Stimulated activated naive CD8-positive, alpha-beta T cell treated with anti-CD3 and anti-CD28 coated beads, Interleukin-15, Interleukin-2, amounts not matched to agents 100 ng/mL and 50 ng/mL, for 24 hours (primary cell): Measurements from ENCODE around the gene NGB.

Experiments
- H3K27ac Mint-ChIP-seq: one replicate; pipeline ENCODE4 v1.8.0; 2021; ENCODE audit warnings: mild to moderate bottlenecking, mixed read lengths
- H3K27me3 Mint-ChIP-seq: one replicate; pipeline ENCODE4 v1.8.0; 2021; ENCODE audit warnings: mixed read lengths
- H3K36me3 Mint-ChIP-seq: one replicate; pipeline ENCODE4 v1.8.0; 2021; ENCODE audit warnings: low read depth, mixed read lengths
- H3K4me1 Mint-ChIP-seq: one replicate; pipeline ENCODE4 v1.8.0; 2021; ENCODE audit warnings: low read depth, mixed read lengths
- H3K4me3 Mint-ChIP-seq: one replicate; pipeline ENCODE4 v1.8.0; 2021; ENCODE audit warnings: mild to moderate bottlenecking, mixed read lengths
- H3K9me3 Mint-ChIP-seq: one replicate; pipeline ENCODE4 v1.8.0; 2021; ENCODE audit warnings: mixed read lengths

NGB gene

GRCh38 chr14:77220246-77221017 lies 50.6 kb downstream of the NGB start:
- no peaks in the 10 kb centered on the region for H3K4me1 Mint-ChIP-seq
- no peak overlapping the region for H3K4me3 Mint-ChIP-seq
- H3K9me3 Mint-ChIP-seq, result no peaks in the 10 kb centered on the region
- H3K36me3 Mint-ChIP-seq, result no peaks in the 10 kb centered on the region
- no peak overlapping the region for H3K27ac Mint-ChIP-seq
- peaks cover 12% of the 10 kb centered on the region for H3K27me3 Mint-ChIP-seq

- Mint-ChIP-seq H3K27ac (no peak overlapping the region), H3K4me3 (no peak overlapping the region), H3K9me3 (no peaks in the 10 kb centered on the region), H3K36me3 (no peaks in the 10 kb centered on the region), H3K4me1 (no peaks in the 10 kb centered on the region), H3K27me3 (peaks cover 17% of the 10 kb centered on the region)
Observed at GRCh38 chr14:77219591-77219990, 51.4 kb downstream of the NGB start.

GRCh38 chr14:77217551-77217950 lies 53.5 kb downstream of the NGB start:
- Mint-ChIP-seq H3K27ac (no peak overlapping the region), H3K4me3 (no peak overlapping the region), H3K36me3 (no peaks in the 10 kb centered on the region), H3K27me3 (peaks cover 22% of the 10 kb centered on the region), H3K4me1 (no peaks in the 10 kb centered on the region), H3K9me3 (no peaks in the 10 kb centered on the region)
